Activated T-helper 1 cell treated with anti-CD3 and anti-CD28 coated beads, Interleukin-12 subunit alpha, Interleukin-12 subunit beta, Interleukin-2, Interleukin-4 antibody, amounts not matched to agents 30 ng/mL and 10 ng/mL and 1 ng/mL, durations not matched to agents 14 hours and 24 hours and 36 hours (primary cell): ENCODE measurements around the gene MRPL14. TPM values are rescaled to one million over a fixed set of nuclear protein-coding genes. Genes with fewer than 3 reads are reported as not detected.

Experiments
- DNase-seq: peaks from one replicate; pipeline ENCODE4 v3.0.0; 2021; ENCODE audit warnings: low spot score
- H3K27ac Mint-ChIP-seq: one replicate; pipeline ENCODE4 v1.8.0; 2021; ENCODE audit warnings: mild to moderate bottlenecking, mixed read lengths
- H3K27me3 Mint-ChIP-seq: one replicate; pipeline ENCODE4 v1.8.0; 2022; ENCODE audit warnings: mild to moderate bottlenecking, moderate library complexity, mixed read lengths; ENCODE audit not compliant: insufficient read depth
- H3K36me3 Mint-ChIP-seq: one replicate; pipeline ENCODE4 v1.8.0; 2021; ENCODE audit warnings: low read depth, mixed read lengths
- H3K4me1 Mint-ChIP-seq: one replicate; pipeline ENCODE4 v1.8.0; 2021; ENCODE audit warnings: low read depth, mixed read lengths
- H3K4me3 Mint-ChIP-seq: one replicate; pipeline ENCODE4 v1.8.0; 2021; ENCODE audit warnings: mild to moderate bottlenecking, moderate library complexity, mixed read lengths
- H3K9me3 Mint-ChIP-seq: one replicate; pipeline ENCODE4 v1.8.0; 2021; ENCODE audit warnings: mixed read lengths
- intact Hi-C: fragments of 100-400 bp; cut with micrococcal nuclease; formaldehyde crosslinking; loops from one replicate; pipeline ENCODE4 v1.15.1; 2024
- total RNA-seq: library from RNA; stranded (reverse); gene quantifications from 2 replicates; pipeline ENCODE4 v1.2.3, GENCODE V29; 2022

MRPL14 gene
- total RNA-seq, 1 donor from 2014 or later = 62.6 TPM

DNA sequence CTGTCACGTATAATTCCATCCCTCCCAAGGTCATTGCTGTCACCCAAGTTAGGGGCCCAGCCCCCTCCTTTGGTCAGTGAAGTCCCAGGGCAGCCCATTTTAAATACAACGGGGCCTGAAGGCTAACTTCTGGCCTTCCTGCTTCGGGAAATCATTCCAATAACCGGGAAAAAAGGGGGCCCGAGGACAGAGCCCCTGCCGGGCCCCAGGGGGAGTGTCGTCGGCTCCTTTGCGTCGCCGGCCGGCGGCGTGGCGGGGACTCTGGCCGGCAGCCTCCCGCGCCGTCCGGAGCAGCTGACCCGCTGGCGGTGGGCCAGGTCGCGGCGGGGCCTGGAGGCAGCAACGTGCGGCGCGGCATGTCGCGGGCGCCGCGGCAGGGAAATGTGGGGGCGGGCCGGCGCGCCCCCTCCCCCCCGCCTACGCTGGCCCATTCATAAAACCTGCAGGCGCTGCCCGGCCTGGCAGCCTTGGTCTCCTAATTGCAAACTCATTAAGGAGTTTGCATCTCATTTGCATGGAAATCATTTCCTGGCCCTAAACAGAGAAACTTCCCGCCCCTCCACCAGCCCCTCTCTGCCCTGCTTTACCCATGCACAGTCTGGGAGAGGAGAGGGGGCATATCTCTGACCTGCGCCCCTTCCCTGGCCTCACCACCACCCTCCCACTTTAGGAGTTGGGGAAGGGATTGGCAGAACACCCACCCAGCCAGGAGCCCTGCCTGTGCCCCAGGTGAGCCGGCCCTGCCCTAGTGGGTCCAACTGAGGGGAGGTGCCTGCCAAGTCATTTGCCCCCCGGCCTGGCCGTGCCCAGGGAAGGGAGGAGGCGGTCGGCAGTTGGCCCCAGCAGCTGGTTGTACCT, 50.7 kb downstream of the MRPL14 start:
- H3K9me3 Mint-ChIP-seq = no peaks in the 10 kb centered on the region
- H3K4me3 Mint-ChIP-seq = no peak overlapping the region
- H3K27me3 Mint-ChIP-seq = peaks cover 11% of the 10 kb centered on the region
- intact Hi-C loops = loop anchor here (10.0 kb wide), 2 partner anchors 502 to 622 kb away; partner anchors contain the start of genes DLK2, POLH and XPO5
- H3K27ac Mint-ChIP-seq = no peak overlapping the region
- peaks cover 39% of the 10 kb centered on the region for H3K4me1 Mint-ChIP-seq
- H3K36me3 Mint-ChIP-seq = no peaks in the 10 kb centered on the region
- DNase-seq = no peak

DNA sequence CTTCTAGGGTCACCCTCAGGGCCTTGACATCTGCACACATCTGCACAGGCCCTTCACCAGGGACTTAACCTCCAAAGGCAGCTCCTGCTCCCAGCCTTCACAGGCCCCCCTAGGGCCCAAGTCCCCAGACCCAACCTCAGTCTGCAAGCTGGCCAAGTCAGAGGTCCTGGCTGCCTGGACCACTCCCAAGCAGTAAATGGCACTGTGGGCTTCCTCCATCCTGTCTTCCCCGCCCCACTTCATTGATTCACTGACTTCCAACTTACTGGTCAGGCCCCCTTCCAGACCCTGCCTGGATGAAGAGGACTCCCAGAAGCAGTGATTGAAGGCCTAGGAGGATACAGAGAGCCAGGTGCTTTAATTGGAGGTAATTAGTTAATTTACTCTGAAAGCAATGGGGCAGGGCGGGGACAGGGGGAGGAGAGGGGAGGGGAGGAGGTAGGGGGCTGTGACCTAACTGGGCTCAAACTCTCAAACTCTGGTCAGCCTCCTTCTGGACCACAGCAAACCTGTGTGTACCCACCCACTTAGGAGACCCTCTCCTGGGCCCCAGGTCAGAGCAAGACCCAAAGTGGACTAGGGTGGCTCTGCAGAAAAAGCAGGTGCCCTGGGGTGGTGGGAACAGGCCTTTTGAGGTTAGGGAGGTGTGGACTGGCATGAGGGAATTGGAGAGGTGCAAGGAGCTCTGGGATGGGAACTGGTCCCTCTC, 51.5 kb downstream of the MRPL14 start:
- Mint-ChIP-seq H3K27me3 (peaks cover 14% of the 10 kb centered on the region), H3K4me3 (no peak overlapping the region)
- intact Hi-C loops = loop anchor here (2.0 to 10.0 kb wide), 3 partner anchors 73 to 621 kb away; partner anchors contain the start of genes DLK2, POLH and XPO5

GRCh38 chr6:44074813-44075646, 52.2 kb downstream of the MRPL14 start:
- Mint-ChIP-seq H3K27me3 (peaks cover 17% of the 10 kb centered on the region), H3K9me3 (no peaks in the 10 kb centered on the region), H3K4me3 (peak overlapping the region; percentile 77), H3K36me3 (peaks cover 2% of the 10 kb centered on the region), H3K27ac (peak overlapping the region; percentile 30), H3K4me1 (peaks cover 38% of the 10 kb centered on the region)
- no peak for DNase-seq
- intact Hi-C loops = loop anchor here (1.0 to 10.0 kb wide), 7 partner anchors 72 to 620 kb away; partner anchors contain the start of genes DLK2, GTPBP2, POLH and XPO5

More for the DNA sequence above, 51.5 kb downstream of the MRPL14 start:
- peaks cover 2% of the 10 kb centered on the region for H3K36me3 Mint-ChIP-seq
- no peaks in the 10 kb centered on the region for H3K9me3 Mint-ChIP-seq
- peaks cover 43% of the 10 kb centered on the region for H3K4me1 Mint-ChIP-seq
- H3K27ac Mint-ChIP-seq = no peak overlapping the region
- DNase-seq = no peak

GRCh38 chr6:44074439-44074812, 52.8 kb downstream of the MRPL14 start:
- Mint-ChIP-seq H3K27ac (peak overlapping the region; percentile 30), H3K4me1 (peaks cover 37% of the 10 kb centered on the region)
- intact Hi-C loops = loop anchor here (1.0 to 10.0 kb wide), 7 partner anchors 72 to 620 kb away; partner anchors contain the start of genes DLK2, GTPBP2, POLH and XPO5

GRCh38 chr6:44073612-44074438, 53.4 kb downstream of the MRPL14 start:
- H3K4me3 Mint-ChIP-seq = peak overlapping the region; percentile 77
- intact Hi-C loops = loop anchor here (1.0 to 10.0 kb wide), 10 partner anchors 10 to 619 kb away; partner anchors contain the start of genes DLK2, GTPBP2, MAD2L1BP and MRPL14
- peaks cover 31% of the 10 kb centered on the region for H3K4me1 Mint-ChIP-seq
- peaks cover 2% of the 10 kb centered on the region for H3K36me3 Mint-ChIP-seq
- peak overlapping the region; percentile 30 for H3K27ac Mint-ChIP-seq
- DNase-seq = no peak
- no peaks in the 10 kb centered on the region for H3K9me3 Mint-ChIP-seq
- peaks cover 14% of the 10 kb centered on the region for H3K27me3 Mint-ChIP-seq

More at GRCh38 chr6:44074439-44074812, 52.8 kb downstream of the MRPL14 start:
- Mint-ChIP-seq H3K36me3 (peaks cover 2% of the 10 kb centered on the region), H3K27me3 (peaks cover 17% of the 10 kb centered on the region), H3K4me3 (peak overlapping the region; percentile 77), H3K9me3 (no peaks in the 10 kb centered on the region)
- peak; percentile 51 for DNase-seq

DNA sequence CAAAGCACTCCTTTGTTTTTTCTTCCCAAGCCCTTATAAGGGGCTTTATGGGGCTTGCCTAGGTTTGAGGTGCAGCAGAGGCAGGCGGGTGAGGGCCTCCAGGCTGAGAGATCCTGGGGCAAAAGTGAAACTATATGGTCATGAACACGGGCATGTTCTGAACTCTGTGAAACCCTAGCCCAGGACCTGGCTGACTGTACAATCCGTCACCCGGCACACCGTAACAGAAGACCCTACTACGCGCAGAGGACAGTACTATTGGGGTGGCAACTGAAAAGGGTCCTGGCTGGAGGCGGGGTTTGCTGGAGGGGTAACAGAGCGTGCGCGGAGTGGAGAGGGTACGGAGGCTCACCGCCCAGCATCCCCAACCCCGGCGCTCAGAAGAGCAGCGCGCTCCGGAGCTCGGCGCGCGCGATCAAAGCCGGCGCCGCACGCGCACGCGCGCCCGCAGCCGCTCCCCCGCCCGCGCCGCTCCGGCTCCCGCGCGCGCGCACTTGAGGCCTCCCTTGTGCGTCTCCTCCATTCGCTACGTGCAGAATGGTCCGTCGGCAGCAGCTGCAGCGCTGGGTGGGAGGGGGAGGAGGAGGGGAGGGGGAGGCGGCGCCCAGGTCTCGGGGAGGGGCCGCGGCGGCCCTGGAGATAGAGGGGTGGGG, 54.2 kb downstream of the MRPL14 start:
- Mint-ChIP-seq H3K27ac (peak overlapping the region; percentile 99), H3K9me3 (no peaks in the 10 kb centered on the region), H3K4me3 (peak overlapping the region; percentile 92), H3K36me3 (peaks cover 2% of the 10 kb centered on the region), H3K4me1 (peaks cover 31% of the 10 kb centered on the region), H3K27me3 (peaks cover 12% of the 10 kb centered on the region)
- DNase-seq = peak; percentile 80
- intact Hi-C loops = loop anchor here (1.0 to 10.0 kb wide), 5 partner anchors 9 to 618 kb away; partner anchors contain the start of genes DLK2, MAD2L1BP, MRPL14 and POLH

DNA sequence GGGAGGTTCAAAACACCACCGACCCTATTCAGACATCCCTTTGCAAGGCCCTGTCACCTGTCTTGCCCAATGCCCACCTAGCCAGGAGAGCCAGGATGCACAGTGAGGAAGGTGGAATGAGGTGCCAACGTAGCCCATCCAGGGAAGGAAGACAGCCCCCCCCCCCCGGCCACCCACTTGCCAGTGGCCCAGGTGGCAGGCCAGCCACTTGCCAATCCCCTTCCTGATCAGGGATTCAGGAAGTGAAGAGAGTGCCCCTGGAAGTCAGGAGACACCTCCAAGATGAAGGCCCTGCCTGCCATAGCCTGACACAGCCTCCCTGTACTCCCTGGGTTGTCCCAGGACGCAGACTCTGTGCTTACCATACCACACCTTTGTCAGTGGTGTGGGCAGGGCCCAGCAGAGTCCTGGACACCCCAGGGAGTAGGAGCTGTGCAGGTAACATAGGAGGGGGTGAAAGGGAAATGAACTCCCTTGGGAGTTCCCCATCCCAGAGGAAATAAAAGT, 54.7 kb downstream of the MRPL14 start:
- no peak for DNase-seq
- intact Hi-C loops = loop anchor here (2.0 to 10.0 kb wide), 4 partner anchors 54 to 618 kb away; partner anchors contain the start of genes DLK2, MAD2L1BP, MRPL14 and POLH
- H3K4me1 Mint-ChIP-seq = peaks cover 31% of the 10 kb centered on the region
- peaks cover 2% of the 10 kb centered on the region for H3K36me3 Mint-ChIP-seq
- H3K9me3 Mint-ChIP-seq = no peaks in the 10 kb centered on the region
- H3K27ac Mint-ChIP-seq = peak overlapping the region; percentile 99
- H3K27me3 Mint-ChIP-seq = peaks cover 12% of the 10 kb centered on the region
- H3K4me3 Mint-ChIP-seq = peak overlapping the region; percentile 92

DNA sequence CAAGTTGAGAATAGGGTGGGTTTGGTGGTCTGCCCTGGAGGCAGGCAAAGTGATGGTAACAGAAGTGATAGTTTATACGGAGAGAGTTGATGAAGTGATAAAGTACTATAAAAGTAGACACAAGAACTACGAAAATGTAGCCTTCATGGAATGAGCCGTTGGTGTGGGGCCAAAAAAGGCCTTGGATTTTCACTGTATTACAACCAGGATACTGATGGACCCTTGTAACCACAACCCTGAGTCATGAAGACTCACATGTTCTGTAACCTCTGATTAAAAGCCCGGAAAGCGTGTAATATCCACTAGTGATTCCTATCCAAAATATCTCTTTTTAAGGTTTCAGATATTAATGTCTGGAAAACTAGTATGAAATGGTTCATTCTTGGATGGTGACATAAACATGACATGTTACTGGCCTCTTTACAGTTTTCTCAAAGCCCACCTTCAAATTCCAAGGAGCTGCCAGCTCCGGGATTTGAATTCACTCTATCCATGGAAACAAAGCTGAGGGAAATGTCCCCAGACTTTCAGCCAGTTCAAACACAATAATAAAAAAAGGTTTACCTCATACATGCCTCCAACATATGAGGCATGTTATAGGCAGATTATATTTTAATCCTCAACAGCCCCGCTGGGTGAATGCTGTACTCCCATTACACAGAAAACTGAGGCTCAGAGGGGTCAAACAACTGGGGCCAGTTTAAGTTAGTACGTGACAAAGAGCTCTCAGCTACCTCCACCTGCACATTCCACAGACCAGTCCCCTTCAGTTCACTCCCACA, 55.4 kb downstream of the MRPL14 start:
- Mint-ChIP-seq H3K9me3 (no peaks in the 10 kb centered on the region), H3K27ac (peak overlapping the region; percentile 53), H3K27me3 (peaks cover 12% of the 10 kb centered on the region), H3K4me1 (peaks cover 31% of the 10 kb centered on the region), H3K36me3 (peaks cover 2% of the 10 kb centered on the region), H3K4me3 (peak overlapping the region; percentile 61)
- intact Hi-C loops = loop anchor here (2.0 to 10.0 kb wide), 4 partner anchors 55 to 617 kb away; partner anchors contain the start of genes DLK2, MAD2L1BP, MRPL14 and POLH
- no peak for DNase-seq

- intact Hi-C loops = no loop called here
- H3K27ac Mint-ChIP-seq = peak overlapping the region; percentile 0
- no peaks in the 10 kb centered on the region for H3K9me3 Mint-ChIP-seq
- H3K4me1 Mint-ChIP-seq = peaks cover 27% of the 10 kb centered on the region
- H3K4me3 Mint-ChIP-seq = no peak overlapping the region
- peaks cover 9% of the 10 kb centered on the region for H3K27me3 Mint-ChIP-seq
- peaks cover 2% of the 10 kb centered on the region for H3K36me3 Mint-ChIP-seq
- DNase-seq = no peak
Observed at GRCh38 chr6:44068607-44069296, 58.5 kb downstream of the MRPL14 start.
